Uterus (tissue), 4 donors: ENCODE results near the gene BICD2. TPM values are rescaled to one million over a fixed set of nuclear protein-coding genes. Genes with fewer than 3 reads are reported as not detected.

Experiments
- DNase-seq, 2 donors: peaks; one replicate each; pipeline ENCODE4 v3.0.0-alpha.2; 2019 to 2020
- H3K27ac ChIP-seq, 2 donors: fragments of 200-600 bp; sonication (generic); 1 replicate in 1 of 2; 2 replicates in 1 of 2; pipeline ENCODE4 v1.5.1; 2016 to 2018
- H3K27me3 ChIP-seq, 2 donors: fragments of 200-600 bp; sonication (generic); one replicate each; pipeline ENCODE4 v1.5.1; 2018 to 2019; ENCODE audit warnings: control low read depth in 1 of 2
- H3K36me3 ChIP-seq, 2 donors: fragments of 200-600 bp; sonication (generic); one replicate each; pipeline ENCODE4 v1.5.1; 2019; ENCODE audit warnings: control low read depth in 1 of 2
- H3K4me1 ChIP-seq, 2 donors: fragments of 200-600 bp; sonication (generic); one replicate each; pipeline ENCODE4 v1.5.1; 2018 to 2019; ENCODE audit warnings: control low read depth in 1 of 2
- H3K4me3 ChIP-seq, 2 donors: fragments of 200-600 bp; sonication (generic); 1 replicate in 1 of 2; 2 replicates in 1 of 2; pipeline ENCODE4 v1.5.1; 2018 to 2019; ENCODE audit warnings: mild to moderate bottlenecking in 1 of 2
- H3K9me3 ChIP-seq, 2 donors: fragments of 200-600 bp; sonication (generic); one replicate each; pipeline ENCODE4 v1.5.1; 2019; ENCODE audit warnings: control low read depth in 1 of 2
- POLR2A ChIP-seq, 2 donors: fragments of 450-650 bp; IDR thresholded peaks; one replicate each; pipeline ENCODE4 v1.6.1; 2016; ENCODE audit warnings: antibody characterized with exemption in 2 of 2, mild to moderate bottlenecking in 1 of 2, moderate library complexity in 1 of 2
- intact Hi-C: fragments of 100-400 bp; cut with DNase I; formaldehyde crosslinking; loops from one replicate; pipeline ENCODE4 v1.15.1; 2023; ENCODE audit warnings: low total_unique reads
- total RNA-seq, 4 donors: library from RNA; depleted of rRNA in 3 of 4; stranded (reverse); fragments of >200 nt in 3 of 4; gene quantifications; one replicate each; pipeline versions ENCODE4 v1.1.0 to v1.2.4, GENCODE V29; 2014 to 2023
- TF ChIP-seq, protein P1 (sequence below), 4 experiments: fragments of 200-600 bp in 2 of 4; fragments of 450-650 bp in 2 of 4; sonication (generic) in 2 of 4; IDR thresholded peaks; one replicate each; pipeline ENCODE4 v1.5.1; 2016 to 2019; ENCODE audit warnings: antibody characterized with exemption in 4 of 4, mild to moderate bottlenecking in 2 of 4, moderate library complexity in 1 of 4
- donor health status: DM: yes; HTN: yes; CAD: no.

BICD2 gene
- total RNA-seq, 4 donors from 2014 or later = 5.6 to 45.1 (median 22.8) TPM

DNA sequence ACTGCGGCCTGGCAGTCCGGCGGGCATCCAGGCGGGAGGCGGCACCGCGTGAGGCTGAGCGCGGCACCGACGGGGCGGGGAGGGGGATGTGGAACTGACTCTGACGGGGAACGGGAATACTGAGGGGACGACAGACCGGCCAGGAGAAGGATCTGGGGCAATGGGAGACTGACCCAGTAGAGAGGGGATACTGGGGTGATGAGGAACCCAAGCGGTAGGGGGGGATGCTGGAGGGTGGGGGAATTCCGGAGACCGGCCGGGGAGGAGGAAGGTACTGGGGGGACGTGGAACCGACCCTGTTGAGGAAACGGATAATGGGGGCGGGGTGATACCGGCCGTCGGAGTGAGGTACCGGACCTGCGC lies 95.1 kb downstream of the BICD2 start:
- no peak for DNase-seq
- Histone ChIP-seq H3K36me3 (no peaks in the 10 kb centered on the region), H3K27ac (peak overlapping the region; percentile 78 to 79), H3K4me1 (peaks cover 0 to 6% of the 10 kb centered on the region in 2 donors), H3K27me3 (no peaks in the 10 kb centered on the region), H3K9me3 (no peaks in the 10 kb centered on the region), H3K4me3 (peak overlapping the region; percentile 68 to 93)
- TF ChIP-seq POLR2A (IDR thresholded peaks at IDR 0.05) = no peak
- TF ChIP-seq, protein P1, sequence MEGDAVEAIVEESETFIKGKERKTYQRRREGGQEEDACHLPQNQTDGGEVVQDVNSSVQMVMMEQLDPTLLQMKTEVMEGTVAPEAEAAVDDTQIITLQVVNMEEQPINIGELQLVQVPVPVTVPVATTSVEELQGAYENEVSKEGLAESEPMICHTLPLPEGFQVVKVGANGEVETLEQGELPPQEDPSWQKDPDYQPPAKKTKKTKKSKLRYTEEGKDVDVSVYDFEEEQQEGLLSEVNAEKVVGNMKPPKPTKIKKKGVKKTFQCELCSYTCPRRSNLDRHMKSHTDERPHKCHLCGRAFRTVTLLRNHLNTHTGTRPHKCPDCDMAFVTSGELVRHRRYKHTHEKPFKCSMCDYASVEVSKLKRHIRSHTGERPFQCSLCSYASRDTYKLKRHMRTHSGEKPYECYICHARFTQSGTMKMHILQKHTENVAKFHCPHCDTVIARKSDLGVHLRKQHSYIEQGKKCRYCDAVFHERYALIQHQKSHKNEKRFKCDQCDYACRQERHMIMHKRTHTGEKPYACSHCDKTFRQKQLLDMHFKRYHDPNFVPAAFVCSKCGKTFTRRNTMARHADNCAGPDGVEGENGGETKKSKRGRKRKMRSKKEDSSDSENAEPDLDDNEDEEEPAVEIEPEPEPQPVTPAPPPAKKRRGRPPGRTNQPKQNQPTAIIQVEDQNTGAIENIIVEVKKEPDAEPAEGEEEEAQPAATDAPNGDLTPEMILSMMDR (IDR thresholded peaks at IDR 0.05) = no peak
- intact Hi-C loops = no loop called here

DNA sequence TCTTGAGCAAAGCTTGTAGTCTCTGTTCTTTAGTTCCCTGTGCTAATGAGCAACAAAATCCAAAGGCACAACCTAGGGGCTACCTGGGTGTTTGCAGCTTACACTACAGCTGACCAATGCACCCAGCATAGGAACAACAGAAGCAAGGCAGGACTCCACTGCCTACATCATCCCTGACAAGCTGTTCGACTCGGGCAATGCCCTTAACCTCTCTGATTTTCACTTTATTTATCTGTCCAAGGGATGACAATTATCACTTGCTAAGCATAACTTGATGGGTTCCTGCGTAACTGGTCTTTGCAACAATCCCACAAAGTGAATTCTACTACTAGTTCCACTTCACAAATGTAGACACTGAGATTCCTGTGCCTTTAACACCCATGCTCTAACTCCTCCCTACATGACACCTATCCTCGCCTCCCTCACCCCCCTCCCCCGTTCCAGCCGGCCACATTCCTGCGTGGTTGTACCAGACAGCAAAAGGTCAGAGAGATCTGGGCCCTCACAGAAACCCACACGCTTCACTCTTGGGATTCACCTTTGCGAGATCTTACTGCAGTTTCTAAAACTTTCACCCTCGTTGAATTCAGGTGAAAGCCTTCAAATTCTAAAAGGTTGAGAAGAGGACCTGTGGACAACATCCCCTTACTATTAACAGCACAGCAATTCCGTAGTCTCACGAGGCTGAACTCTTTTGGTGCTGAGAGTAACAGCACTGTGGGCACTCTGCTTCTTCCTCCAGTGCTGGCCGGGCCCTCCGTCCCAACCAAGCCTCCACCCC lies 95.7 kb downstream of the BICD2 start:
- intact Hi-C loops = no loop called here
- no peaks in the 10 kb centered on the region for H3K9me3 ChIP-seq
- TF ChIP-seq, protein P1 (IDR thresholded peaks at IDR 0.05) = no peak
- TF ChIP-seq POLR2A (IDR thresholded peaks at IDR 0.05) = no peak
- DNase-seq = no peak
- H3K27me3 ChIP-seq = no peaks in the 10 kb centered on the region
- peaks cover 0 to 6% of the 10 kb centered on the region in 2 donors for H3K4me1 ChIP-seq
- H3K27ac ChIP-seq = peak overlapping the region; percentile 78 to 79
- H3K36me3 ChIP-seq = no peaks in the 10 kb centered on the region
- H3K4me3 ChIP-seq = peak overlapping the region; percentile 68 to 93

DNA sequence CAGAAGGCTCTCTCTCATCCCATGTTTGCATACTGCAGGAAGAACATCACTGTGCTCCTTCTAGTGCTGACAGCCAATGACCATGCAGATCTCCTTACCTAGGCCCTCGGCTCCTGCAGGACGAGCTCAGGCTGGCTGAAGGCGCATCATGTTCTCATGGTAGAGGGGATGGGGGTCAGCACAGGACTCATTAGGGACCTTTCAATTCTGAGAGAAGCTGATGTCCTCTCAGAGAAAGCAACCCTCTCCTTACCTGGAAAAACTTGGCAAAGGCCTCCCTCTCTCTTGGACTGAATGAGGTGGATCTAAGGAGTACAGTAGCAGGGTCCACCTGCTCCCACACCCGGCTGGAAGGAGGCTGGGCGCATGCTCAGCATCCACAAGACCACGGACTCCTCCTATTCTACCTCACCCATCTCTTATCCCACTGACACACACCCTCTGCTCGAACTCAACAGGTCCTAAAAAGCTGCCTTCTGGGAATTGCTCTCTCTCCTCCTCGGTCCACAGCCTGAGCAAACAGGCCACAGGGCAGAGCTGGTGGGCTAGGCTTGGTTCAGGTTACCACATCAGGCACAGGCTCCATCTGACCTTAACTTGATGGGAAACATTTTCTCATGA lies 97.6 kb downstream of the BICD2 start:
- TF ChIP-seq, protein P1 (IDR thresholded peaks at IDR 0.05) = no peak
- TF ChIP-seq POLR2A (IDR thresholded peaks at IDR 0.05) = no peak
- Histone ChIP-seq H3K27ac (no peak overlapping the region), H3K4me3 (no peak overlapping the region), H3K36me3 (no peaks in the 10 kb centered on the region), H3K27me3 (no peaks in the 10 kb centered on the region), H3K4me1 (peaks cover 0 to 6% of the 10 kb centered on the region in 2 donors), H3K9me3 (no peaks in the 10 kb centered on the region)
- intact Hi-C loops = no loop called here
- DNase-seq = no peak

DNA sequence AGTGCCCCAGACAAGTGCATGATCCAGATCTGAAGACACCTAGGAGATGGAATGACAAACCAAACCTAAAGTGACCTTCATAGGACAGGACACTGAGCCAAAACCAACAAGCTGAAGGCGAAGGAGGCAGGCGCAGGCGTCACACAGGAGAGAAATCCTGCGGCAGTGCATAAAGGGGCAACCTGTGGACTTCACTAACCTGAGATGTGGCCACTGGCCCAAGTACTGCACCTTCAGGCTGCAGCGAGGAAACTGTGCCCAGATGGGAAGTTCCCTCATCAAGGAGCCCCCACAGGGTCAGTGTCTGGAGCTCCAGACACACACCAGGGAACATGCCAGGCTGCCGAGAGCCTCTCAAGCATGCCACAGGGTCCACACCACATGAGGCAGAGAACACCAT lies 98.4 kb downstream of the BICD2 start:
- H3K9me3 ChIP-seq = no peaks in the 10 kb centered on the region
- H3K4me3 ChIP-seq = no peak overlapping the region
- H3K27ac ChIP-seq = no peak overlapping the region
- no peak for TF ChIP-seq POLR2A (IDR thresholded peaks at IDR 0.05)
- TF ChIP-seq, protein P1 (IDR thresholded peaks at IDR 0.05) = no peak
- no peaks in the 10 kb centered on the region for H3K36me3 ChIP-seq
- no peaks in the 10 kb centered on the region for H3K27me3 ChIP-seq
- H3K4me1 ChIP-seq = peaks cover 0 to 6% of the 10 kb centered on the region in 2 donors
- intact Hi-C loops = no loop called here
- DNase-seq = no peak

DNA sequence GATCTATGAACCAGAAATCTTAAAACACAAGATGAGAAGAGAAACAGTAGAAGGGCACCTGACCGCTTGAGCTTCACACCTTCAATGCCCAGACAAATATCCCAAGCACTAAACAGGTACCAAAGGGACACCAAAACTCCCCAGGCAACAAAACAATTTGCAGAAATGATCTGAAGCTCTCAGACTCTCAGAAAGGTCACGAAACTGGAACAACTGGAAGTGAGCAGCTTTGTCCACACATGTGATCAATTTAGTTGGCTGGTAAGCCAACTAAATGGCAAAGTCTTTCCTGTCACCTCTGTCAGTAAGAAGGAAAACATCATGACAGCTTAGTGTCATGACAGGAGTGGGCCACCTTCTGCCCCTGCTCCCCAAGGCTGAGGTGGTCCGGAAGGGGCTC lies 98.8 kb downstream of the BICD2 start:
- intact Hi-C loops = no loop called here

More for the DNA sequence above, 98.8 kb downstream of the BICD2 start:
- no peak overlapping the region for H3K4me3 ChIP-seq
- no peak overlapping the region for H3K27ac ChIP-seq
- H3K36me3 ChIP-seq = no peaks in the 10 kb centered on the region
- no peaks in the 10 kb centered on the region for H3K27me3 ChIP-seq
- H3K9me3 ChIP-seq = no peaks in the 10 kb centered on the region
- TF ChIP-seq, protein P1 (IDR thresholded peaks at IDR 0.05) = no peak
- TF ChIP-seq POLR2A (IDR thresholded peaks at IDR 0.05) = no peak
- H3K4me1 ChIP-seq = peaks cover 0 to 6% of the 10 kb centered on the region in 2 donors
- no peak for DNase-seq
